GM21737 (cell line): ENCODE measurements around the gene TMEM256.

ENCODE experiments used
- ATAC-seq: cut with Tn5 transposase; IDR thresholded peaks from one replicate; pipeline ENCODE4 v1.9.1; 2021; ENCODE audit warnings: mild to moderate bottlenecking, moderate library complexity; ENCODE audit not compliant: unreplicated experiment

Gene TMEM256

GRCh38 chr17:7354262-7354843, 49.5 kb downstream of the TMEM256 start:
- ATAC-seq, result no peak
